Psoas muscle (tissue), 8 donors: ENCODE results near the gene TAF11L4. TPM values are rescaled to one million over a fixed set of nuclear protein-coding genes. Genes with fewer than 3 reads are reported as not detected.
"Not testable (repeated sequence)": the region's sequence is repeated elsewhere in the genome, so short reads cannot be mapped to it uniquely, and the experiment has no call there.

Experiments used
- ATAC-seq, 4 donors: fragments of 200-7000 bp; cut with Tn5 transposase; one replicate each; pipeline ENCODE4 v1.9.1; 2020; ENCODE audit warnings: moderate library complexity in 3 of 4, mild to moderate bottlenecking in 2 of 4
- DNase-seq, 2 donors: peaks; one replicate each; pipeline ENCODE4 v3.0.0-alpha.2; 2020
- H3K27ac ChIP-seq: fragments of 200-600 bp; one replicate; pipeline ENCODE4 v1.8.0; 2022
- H3K27me3 ChIP-seq, 3 donors: fragments of 200-600 bp in 1 of 3; one replicate each; pipeline versions ENCODE4 v1.6.1 to v1.8.0; 2013 to 2022; ENCODE audit warnings: low read length in 2 of 3, mild to moderate bottlenecking in 2 of 3, moderate library complexity in 1 of 3; ENCODE audit not compliant: insufficient read depth in 3 of 3
- H3K36me3 ChIP-seq, 2 donors: fragments of 200-600 bp in 1 of 2; one replicate each; pipeline versions ENCODE4 v1.6.1 to v1.8.0; 2013 to 2022; ENCODE audit warnings: low read depth in 1 of 2, mild to moderate bottlenecking in 1 of 2, moderate library complexity in 1 of 2; ENCODE audit not compliant: insufficient read depth in 1 of 2
- H3K4me1 ChIP-seq: fragments of 200-600 bp; one replicate; pipeline ENCODE4 v1.8.0; 2022
- H3K4me3 ChIP-seq: fragments of 200-600 bp; one replicate; pipeline ENCODE4 v1.8.0; 2022; ENCODE audit warnings: mild to moderate bottlenecking
- H3K9me3 ChIP-seq: fragments of 200-600 bp; one replicate; pipeline ENCODE4 v1.8.0; 2022
- CTCF ChIP-seq: fragments of 200-600 bp; IDR thresholded peaks from one replicate; pipeline ENCODE4 v1.8.0; 2022; ENCODE audit warnings: antibody characterized with exemption
- WGBS, 3 donors: extraction: QIAGEN DNeasy Blood & Tissue Kit; methylation state at CpG; one replicate each; pipeline versions ENCODE4 v1.1.6 to v1.1.7; 2013; 5-methylcytosine and 5-hydroxymethylcytosine counted together
- intact Hi-C, 2 donors: fragments of 100-400 bp; cut with DNase I; formaldehyde crosslinking; loops; one replicate each; pipeline versions ENCODE4 v1.11.0 to v1.14.2; 2022
- long read RNA-seq, 2 donors: library from polyadenylated mRNA; unstranded; transcript quantifications; one replicate each; pipeline ENCODE4 v2.0.0, GENCODE V29; 2021
- polyA plus RNA-seq, 3 donors: library from polyadenylated mRNA; stranded (reverse); fragments of 200-250 nt; gene quantifications; one replicate each; pipeline ENCODE4 v1.2.3, GENCODE V29; 2013
- total RNA-seq, 4 donors: library from RNA; stranded (reverse); fragmentation: NEBNext Ultra II Directional in 2 of 4; extraction: Animal tissue kit (Norgen Biotek cat#: 25700) in 2 of 4; gene quantifications; one replicate each; pipeline versions ENCODE4 v1.2.1 to v1.2.4, GENCODE V29; 2021 to 2023
- donor health status: healthy with polysubstance abuse.
- donor health status: DM: no; HTN: no; CAD: no; lungs with moderate emphysema.
- donor health status: Bipolar disorder and iron deficiency.
- donor health status: healthy.
- donor health status: DM: yes; HTN: yes; CAD: no.
- donor health status: DM: no; HTN: no; CAD: no.
- donor health status: DM: no; HTN: no; CAD: no.
- donor health status: DM: yes; HTN: yes; CAD: no.

The TAF11L4 gene
- total RNA-seq, result not detected
- polyA plus RNA-seq, result not detected
- long read RNA-seq, donor 1, result 0 reads
- long read RNA-seq, donor 2, result 0 reads

GRCh38 chr5:17521501-17521900 lies at the start of gene TAF11L4:
TAF11L4 (plus strand) TSS chr5:17521801.
- H3K9me3 ChIP-seq, intact Hi-C loops, ATAC-seq, H3K27me3 ChIP-seq, H3K36me3 ChIP-seq, H3K27ac ChIP-seq, H3K4me1 ChIP-seq, H3K4me3 ChIP-seq, DNase-seq: not testable (repeated sequence)
- no CpG with 5 or more reads among the region's 15 CpGs for WGBS, 3 donors

DNA sequence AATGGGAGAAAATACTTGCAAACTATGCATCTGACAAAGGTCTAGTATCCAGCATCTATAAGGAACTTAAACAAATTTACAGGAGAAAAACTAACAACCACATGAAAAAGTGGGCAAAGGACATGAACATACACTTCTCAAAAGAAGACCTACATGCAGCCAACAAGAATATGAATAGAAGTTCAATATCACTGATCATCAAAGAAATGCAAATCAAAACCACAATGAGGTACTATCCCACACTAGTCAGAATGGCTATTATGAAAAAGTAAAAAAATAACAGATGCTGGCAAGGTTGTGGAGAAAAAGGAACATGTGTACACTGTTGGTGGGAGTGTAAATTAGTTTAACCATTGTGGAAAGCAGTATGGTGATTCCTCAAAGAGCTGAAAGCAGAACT lies 46.5 kb upstream of the TAF11L4 start:
- DNase-seq, intact Hi-C loops, H3K4me1 ChIP-seq, H3K4me3 ChIP-seq, H3K27ac ChIP-seq, H3K36me3 ChIP-seq, ATAC-seq, H3K9me3 ChIP-seq, H3K27me3 ChIP-seq: not testable (repeated sequence)

GRCh38 chr5:17477043-17477442 lies 44.6 kb upstream of the TAF11L4 start:
- no peaks in the 10 kb centered on the region for H3K9me3 ChIP-seq
- intact Hi-C loops, result no loop called here
- no peak for DNase-seq
- no peaks in the 10 kb centered on the region for H3K36me3 ChIP-seq
- no peak overlapping the region for H3K4me3 ChIP-seq
- peaks cover 0 to 3% (median 0%) of the 10 kb centered on the region in 3 donors for H3K27me3 ChIP-seq
- H3K27ac ChIP-seq, result no peak overlapping the region
- no peak for TF ChIP-seq CTCF
- WGBS, 3 donors, result 66 to 81% (median 77%) methylated on average over 3 of the region's 3 CpGs
- no peaks in the 10 kb centered on the region for H3K4me1 ChIP-seq
- ATAC-seq, result no peak

- DNase-seq (no peak), ATAC-seq (no peak)
- intact Hi-C loops, result no loop called here
- Histone ChIP-seq H3K4me1 (no peaks in the 10 kb centered on the region), H3K27me3 (peaks cover 0 to 3% (median 0%) of the 10 kb centered on the region in 3 donors), H3K36me3 (no peaks in the 10 kb centered on the region), H3K27ac (no peak overlapping the region), H3K4me3 (no peak overlapping the region), H3K9me3 (no peaks in the 10 kb centered on the region)
- 55 to 64% (median 60%) methylated on average over 7 of the region's 7 CpGs for WGBS, 3 donors
- no peak for TF ChIP-seq CTCF
Observed at GRCh38 chr5:17477573-17478265, 43.9 kb upstream of the TAF11L4 start.

GRCh38 chr5:17481378-17481777 lies 40.2 kb upstream of the TAF11L4 start:
- Histone ChIP-seq H3K9me3 (no peaks in the 10 kb centered on the region), H3K4me3 (no peak overlapping the region), H3K27me3 (peaks cover 0 to 3% (median 0%) of the 10 kb centered on the region in 3 donors), H3K27ac (no peak overlapping the region), H3K4me1 (no peaks in the 10 kb centered on the region), H3K36me3 (no peaks in the 10 kb centered on the region)
- TF ChIP-seq CTCF, result no peak
- DNase-seq (no peak), ATAC-seq (no peak)
- intact Hi-C loops, result no loop called here
- 69 to 72% (median 70%) methylated on average over 4 of the region's 4 CpGs for WGBS, 3 donors

DNA sequence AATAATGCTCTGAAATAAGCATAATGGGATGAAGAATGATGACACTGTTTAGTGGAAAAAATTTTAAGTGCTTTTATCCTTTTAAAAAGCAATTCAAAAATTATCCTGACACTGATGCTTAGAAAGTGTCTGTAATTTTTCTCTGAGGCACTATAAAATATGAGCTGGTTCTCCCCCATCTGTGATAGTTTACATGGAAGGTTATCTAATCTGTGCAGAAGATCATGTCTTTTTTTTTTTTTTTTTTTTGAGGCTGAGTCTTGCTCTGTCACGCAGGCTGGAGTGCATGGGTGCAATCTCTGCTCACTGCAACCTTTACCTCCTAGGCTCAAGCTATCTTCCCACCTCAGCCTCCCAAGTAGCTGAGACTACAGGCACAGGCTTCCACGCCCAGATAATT lies 38.8 kb upstream of the TAF11L4 start:
- H3K9me3 ChIP-seq, result no peaks in the 10 kb centered on the region
- intact Hi-C loops, result no loop called here
- no peaks in the 10 kb centered on the region for H3K4me1 ChIP-seq
- ATAC-seq (no peak), DNase-seq (no peak)
- H3K27me3 ChIP-seq, result peaks cover 0 to 3% (median 0%) of the 10 kb centered on the region in 3 donors
- H3K36me3 ChIP-seq, result no peaks in the 10 kb centered on the region
- TF ChIP-seq CTCF, result no peak
- 80 to 89% (median 81%) methylated on average over 2 of the region's 2 CpGs for WGBS, 3 donors
- no peak overlapping the region for H3K4me3 ChIP-seq
- no peak overlapping the region for H3K27ac ChIP-seq

DNA sequence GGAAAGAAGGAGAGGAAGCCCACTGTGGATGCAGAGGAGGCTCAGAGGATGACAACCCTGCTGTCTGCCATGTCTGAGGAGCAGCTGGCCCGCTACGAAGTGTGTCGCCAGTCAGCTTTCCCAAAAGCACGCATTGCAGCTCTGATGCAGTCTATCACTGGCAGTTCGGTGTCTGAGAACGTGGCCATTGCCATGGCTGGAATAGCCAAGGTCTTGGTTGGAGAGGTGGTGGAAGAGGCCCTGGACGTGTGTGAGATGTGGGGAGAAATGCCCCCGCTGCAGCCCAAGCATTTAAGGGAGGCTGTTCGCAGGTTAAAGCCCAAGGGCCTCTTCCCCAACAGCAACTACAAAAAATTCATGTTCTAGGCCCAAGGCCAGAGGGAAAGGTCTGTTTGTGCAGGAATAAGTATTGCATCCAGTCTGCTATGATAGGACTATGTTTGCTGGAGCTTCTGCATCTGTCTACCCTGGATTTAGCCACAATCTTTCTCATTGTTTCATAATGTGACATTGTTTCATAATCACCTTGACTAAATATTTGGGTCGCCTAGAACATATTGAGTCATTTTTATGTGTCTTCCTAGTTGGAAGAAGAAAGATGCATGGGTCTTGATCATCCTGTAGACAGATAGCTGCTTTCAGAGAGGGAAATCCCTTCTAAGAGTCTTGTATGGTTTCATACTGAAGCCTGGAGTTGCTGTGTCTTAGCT lies 35.0 kb upstream of the TAF11L4 start:
- not testable (repeated sequence) for H3K27me3 ChIP-seq

More for the DNA sequence above, 35.0 kb upstream of the TAF11L4 start:
- H3K9me3 ChIP-seq, DNase-seq, ATAC-seq, H3K4me3 ChIP-seq, H3K27ac ChIP-seq, H3K4me1 ChIP-seq, intact Hi-C loops, H3K36me3 ChIP-seq: not testable (repeated sequence)
- WGBS, 3 donors, result 84 to 89% (median 87%) methylated on average over 10 of the region's 10 CpGs
